HEK293 (cell line): ENCODE measurements around the gene WLS.

Experiments
- GLIS1 ChIP-seq: fragments of 450-650 bp; formaldehyde crosslinking; IDR thresholded peaks from 2 replicates; pipeline ENCODE4 v1.5.1; 2016; ENCODE audit warnings: missing biosample characterization, missing genetic modification characterization
- TCF7L2 ChIP-seq: IDR thresholded peaks from 2 replicates; pipeline ENCODE4 v1.6.1; 2011; ENCODE audit warnings: low read depth, mild to moderate bottlenecking, inconsistent platforms, low read length, moderate library complexity, borderline replicate concordance
- ZNF19 ChIP-seq: fragments of 450-650 bp; formaldehyde crosslinking; IDR thresholded peaks from 2 replicates; pipeline ENCODE4; 2016; ENCODE audit warnings: missing biosample characterization, missing genetic modification characterization, low read depth
- ZNF274 ChIP-seq, 2 experiments: fragments of 200-500 bp in 1 of 2; fragments of 450-650 bp in 1 of 2; sonication (Bioruptor generic) in 1 of 2; formaldehyde crosslinking in 1 of 2; IDR thresholded peaks; 2 replicates each; pipeline versions ENCODE4 v1.5.1 to v1.6.1; 2014 to 2016; ENCODE audit warnings: borderline replicate concordance in 1 of 2, inconsistent platforms in 1 of 2, low read length in 1 of 2, missing biosample characterization in 1 of 2, missing genetic modification characterization in 1 of 2
- TF ChIP-seq, protein P1 (sequence below): fragments of 450-650 bp; formaldehyde crosslinking; IDR thresholded peaks from 2 replicates; pipeline ENCODE4 v1.5.1; 2016; ENCODE audit warnings: missing biosample characterization, missing genetic modification characterization
- TF ChIP-seq, protein P2 (sequence below): fragments of 450-650 bp; formaldehyde crosslinking; IDR thresholded peaks from 2 replicates; pipeline ENCODE4 v1.5.1; 2016; ENCODE audit warnings: missing biosample characterization, missing genetic modification characterization
- TF ChIP-seq, protein P3 (sequence below): fragments of 450-650 bp; formaldehyde crosslinking; IDR thresholded peaks from 2 replicates; pipeline ENCODE4 v1.5.0; 2017; ENCODE audit warnings: missing biosample characterization, missing genetic modification characterization, borderline replicate concordance

DNA sequence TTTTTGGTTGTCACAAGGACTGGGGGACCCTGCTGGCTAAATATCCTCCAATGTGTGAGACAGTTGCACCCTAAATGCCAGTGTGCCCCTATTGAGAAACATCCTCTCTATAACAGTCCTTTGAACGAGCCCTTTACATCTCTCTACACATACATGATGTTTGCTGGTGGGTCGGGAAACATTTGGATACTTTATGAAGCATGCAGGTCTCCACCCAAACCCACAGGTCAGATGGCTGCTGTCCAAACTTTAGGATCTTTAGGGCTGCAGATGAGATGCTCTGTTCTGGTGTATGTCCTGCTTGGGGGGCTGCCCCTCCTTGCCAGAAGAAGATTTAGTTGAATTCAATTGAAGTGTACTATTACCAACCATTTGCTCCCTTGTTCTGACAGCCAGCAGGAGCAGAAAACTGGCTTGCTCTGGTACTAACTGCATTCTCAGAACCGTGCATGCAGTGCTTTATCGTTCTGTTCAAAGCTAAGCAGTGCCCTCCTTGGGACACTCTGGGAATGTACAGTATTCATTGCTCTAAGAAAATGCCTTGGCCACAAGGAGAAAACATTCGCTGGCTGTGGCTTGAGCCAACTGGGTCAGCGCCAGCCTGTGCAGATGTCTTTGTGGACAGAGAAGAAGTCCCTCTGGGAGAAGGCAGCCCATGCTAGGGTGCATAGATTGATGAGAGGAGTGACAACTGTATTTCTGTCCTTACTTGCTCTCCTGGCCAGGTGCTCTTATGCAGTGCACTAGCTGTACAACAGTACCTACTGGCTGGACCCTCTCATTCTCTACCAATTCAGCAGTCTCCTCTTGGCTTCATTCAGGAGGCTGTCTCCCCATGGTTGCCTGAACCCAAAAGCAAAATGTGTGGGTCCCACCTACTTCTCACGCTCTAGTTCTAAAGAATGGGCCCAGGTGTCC, 120.5 kb downstream of the WLS start:
- TF ChIP-seq, protein P1, sequence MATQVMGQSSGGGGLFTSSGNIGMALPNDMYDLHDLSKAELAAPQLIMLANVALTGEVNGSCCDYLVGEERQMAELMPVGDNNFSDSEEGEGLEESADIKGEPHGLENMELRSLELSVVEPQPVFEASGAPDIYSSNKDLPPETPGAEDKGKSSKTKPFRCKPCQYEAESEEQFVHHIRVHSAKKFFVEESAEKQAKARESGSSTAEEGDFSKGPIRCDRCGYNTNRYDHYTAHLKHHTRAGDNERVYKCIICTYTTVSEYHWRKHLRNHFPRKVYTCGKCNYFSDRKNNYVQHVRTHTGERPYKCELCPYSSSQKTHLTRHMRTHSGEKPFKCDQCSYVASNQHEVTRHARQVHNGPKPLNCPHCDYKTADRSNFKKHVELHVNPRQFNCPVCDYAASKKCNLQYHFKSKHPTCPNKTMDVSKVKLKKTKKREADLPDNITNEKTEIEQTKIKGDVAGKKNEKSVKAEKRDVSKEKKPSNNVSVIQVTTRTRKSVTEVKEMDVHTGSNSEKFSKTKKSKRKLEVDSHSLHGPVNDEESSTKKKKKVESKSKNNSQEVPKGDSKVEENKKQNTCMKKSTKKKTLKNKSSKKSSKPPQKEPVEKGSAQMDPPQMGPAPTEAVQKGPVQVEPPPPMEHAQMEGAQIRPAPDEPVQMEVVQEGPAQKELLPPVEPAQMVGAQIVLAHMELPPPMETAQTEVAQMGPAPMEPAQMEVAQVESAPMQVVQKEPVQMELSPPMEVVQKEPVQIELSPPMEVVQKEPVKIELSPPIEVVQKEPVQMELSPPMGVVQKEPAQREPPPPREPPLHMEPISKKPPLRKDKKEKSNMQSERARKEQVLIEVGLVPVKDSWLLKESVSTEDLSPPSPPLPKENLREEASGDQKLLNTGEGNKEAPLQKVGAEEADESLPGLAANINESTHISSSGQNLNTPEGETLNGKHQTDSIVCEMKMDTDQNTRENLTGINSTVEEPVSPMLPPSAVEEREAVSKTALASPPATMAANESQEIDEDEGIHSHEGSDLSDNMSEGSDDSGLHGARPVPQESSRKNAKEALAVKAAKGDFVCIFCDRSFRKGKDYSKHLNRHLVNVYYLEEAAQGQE (tag by site-specific recombination), result peak; percentile 35; the same call in 1 of the 2 replicates
- TF ChIP-seq, protein P2, sequence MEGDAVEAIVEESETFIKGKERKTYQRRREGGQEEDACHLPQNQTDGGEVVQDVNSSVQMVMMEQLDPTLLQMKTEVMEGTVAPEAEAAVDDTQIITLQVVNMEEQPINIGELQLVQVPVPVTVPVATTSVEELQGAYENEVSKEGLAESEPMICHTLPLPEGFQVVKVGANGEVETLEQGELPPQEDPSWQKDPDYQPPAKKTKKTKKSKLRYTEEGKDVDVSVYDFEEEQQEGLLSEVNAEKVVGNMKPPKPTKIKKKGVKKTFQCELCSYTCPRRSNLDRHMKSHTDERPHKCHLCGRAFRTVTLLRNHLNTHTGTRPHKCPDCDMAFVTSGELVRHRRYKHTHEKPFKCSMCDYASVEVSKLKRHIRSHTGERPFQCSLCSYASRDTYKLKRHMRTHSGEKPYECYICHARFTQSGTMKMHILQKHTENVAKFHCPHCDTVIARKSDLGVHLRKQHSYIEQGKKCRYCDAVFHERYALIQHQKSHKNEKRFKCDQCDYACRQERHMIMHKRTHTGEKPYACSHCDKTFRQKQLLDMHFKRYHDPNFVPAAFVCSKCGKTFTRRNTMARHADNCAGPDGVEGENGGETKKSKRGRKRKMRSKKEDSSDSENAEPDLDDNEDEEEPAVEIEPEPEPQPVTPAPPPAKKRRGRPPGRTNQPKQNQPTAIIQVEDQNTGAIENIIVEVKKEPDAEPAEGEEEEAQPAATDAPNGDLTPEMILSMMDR (tag by site-specific recombination), result peak; percentile 80
- TF ChIP-seq TCF7L2 (no peak), ZNF19 (no peak), GLIS1 (tag by site-specific recombination) (no peak), ZNF274 (IDR thresholded peaks at IDR 0.05; ENCODE audit: low read length) (no peak), ZNF274 (tag by site-specific recombination; IDR thresholded peaks at IDR 0.05; ENCODE audit: borderline replicate concordance) (no peak)
- TF ChIP-seq, protein P3, sequence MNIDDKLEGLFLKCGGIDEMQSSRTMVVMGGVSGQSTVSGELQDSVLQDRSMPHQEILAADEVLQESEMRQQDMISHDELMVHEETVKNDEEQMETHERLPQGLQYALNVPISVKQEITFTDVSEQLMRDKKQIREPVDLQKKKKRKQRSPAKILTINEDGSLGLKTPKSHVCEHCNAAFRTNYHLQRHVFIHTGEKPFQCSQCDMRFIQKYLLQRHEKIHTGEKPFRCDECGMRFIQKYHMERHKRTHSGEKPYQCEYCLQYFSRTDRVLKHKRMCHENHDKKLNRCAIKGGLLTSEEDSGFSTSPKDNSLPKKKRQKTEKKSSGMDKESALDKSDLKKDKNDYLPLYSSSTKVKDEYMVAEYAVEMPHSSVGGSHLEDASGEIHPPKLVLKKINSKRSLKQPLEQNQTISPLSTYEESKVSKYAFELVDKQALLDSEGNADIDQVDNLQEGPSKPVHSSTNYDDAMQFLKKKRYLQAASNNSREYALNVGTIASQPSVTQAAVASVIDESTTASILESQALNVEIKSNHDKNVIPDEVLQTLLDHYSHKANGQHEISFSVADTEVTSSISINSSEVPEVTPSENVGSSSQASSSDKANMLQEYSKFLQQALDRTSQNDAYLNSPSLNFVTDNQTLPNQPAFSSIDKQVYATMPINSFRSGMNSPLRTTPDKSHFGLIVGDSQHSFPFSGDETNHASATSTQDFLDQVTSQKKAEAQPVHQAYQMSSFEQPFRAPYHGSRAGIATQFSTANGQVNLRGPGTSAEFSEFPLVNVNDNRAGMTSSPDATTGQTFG (tag by site-specific recombination), result no peak
